Activated T-helper 17 cell treated with anti-CD3 and anti-CD28 coated beads, Interleukin-2, amount 50 U/mL, for 72 hours (primary cell): ENCODE measurements around the gene MICAL2. TPM values are rescaled to one million over a fixed set of nuclear protein-coding genes. Genes with fewer than 3 reads are reported as not detected.

ENCODE experiments used
- ATAC-seq: fragments of 150-1000 bp; cut with Tn5 transposase; replicated peaks from 2 replicates; pipeline ENCODE4 v1.10.0; 2021; ENCODE audit warnings: mild to moderate bottlenecking, moderate library complexity
- H3K27ac Mint-ChIP-seq: one replicate; pipeline ENCODE4 v1.8.0; 2022; ENCODE audit warnings: mixed read lengths
- H3K27me3 Mint-ChIP-seq: one replicate; pipeline ENCODE4 v1.8.0; 2022; ENCODE audit warnings: mixed read lengths
- H3K36me3 Mint-ChIP-seq: one replicate; pipeline ENCODE4 v1.8.0; 2022; ENCODE audit warnings: low read depth, mild to moderate bottlenecking, mixed read lengths
- H3K4me1 Mint-ChIP-seq: one replicate; pipeline ENCODE4 v1.8.0; 2022; ENCODE audit warnings: mixed read lengths
- H3K4me3 Mint-ChIP-seq: one replicate; pipeline ENCODE4 v1.8.0; 2022; ENCODE audit warnings: mild to moderate bottlenecking, mixed read lengths
- H3K9me3 Mint-ChIP-seq: one replicate; pipeline ENCODE4 v1.8.0; 2022; ENCODE audit warnings: mixed read lengths
- total RNA-seq, 2 donors: library from RNA; stranded (reverse); gene quantifications; one replicate each; pipeline ENCODE4 v1.2.3, GENCODE V29; 2022

MICAL2 gene
- total RNA-seq, 2 donors from 2014 or later, result 127 to 253 TPM

DNA sequence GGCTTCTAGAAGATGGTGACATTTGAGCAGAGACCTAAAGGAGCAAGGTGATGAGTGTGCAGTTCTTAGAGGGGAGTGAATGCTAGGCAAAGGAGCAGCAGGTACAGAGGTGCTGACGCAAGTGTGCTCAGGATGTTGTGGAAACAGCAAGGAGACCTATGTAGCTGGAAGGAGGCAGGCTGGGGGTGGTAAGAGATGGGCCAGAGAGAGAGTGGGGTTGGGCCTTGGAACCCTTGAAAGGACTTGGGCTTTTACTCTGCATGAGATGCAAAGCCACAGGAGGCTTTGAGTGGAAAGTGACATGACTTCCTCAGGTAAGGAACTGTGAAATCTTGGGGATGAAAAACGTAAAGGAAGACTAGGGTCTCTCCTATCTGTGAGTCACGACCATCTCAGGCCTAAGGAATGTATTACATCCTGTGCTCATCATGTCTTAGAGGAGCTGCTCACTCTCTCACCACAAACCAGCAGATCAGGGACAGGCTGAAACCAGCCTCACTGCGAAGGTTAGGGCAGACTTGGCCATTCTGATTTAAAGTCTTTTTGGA lies 65.4 kb downstream of the MICAL2 start:
- Mint-ChIP-seq H3K36me3 (peaks cover 18% of the 10 kb centered on the region), H3K27me3 (no peaks in the 10 kb centered on the region), H3K4me1 (peaks cover 55% of the 10 kb centered on the region), H3K9me3 (no peaks in the 10 kb centered on the region), H3K4me3 (peak overlapping the region; percentile 89), H3K27ac (peak overlapping the region; percentile 100)
- peak; percentile 80 for ATAC-seq

- Mint-ChIP-seq H3K27me3 (no peaks in the 10 kb centered on the region), H3K36me3 (peaks cover 18% of the 10 kb centered on the region), H3K4me1 (peaks cover 55% of the 10 kb centered on the region), H3K27ac (peak overlapping the region; percentile 100), H3K9me3 (no peaks in the 10 kb centered on the region), H3K4me3 (peak overlapping the region; percentile 89)
- peak; percentile 39 for ATAC-seq
Observed at GRCh38 chr11:12176410-12176809, 66.0 kb downstream of the MICAL2 start.

- Mint-ChIP-seq H3K36me3 (peaks cover 18% of the 10 kb centered on the region), H3K9me3 (no peaks in the 10 kb centered on the region), H3K4me1 (peaks cover 55% of the 10 kb centered on the region), H3K27me3 (no peaks in the 10 kb centered on the region), H3K4me3 (peak overlapping the region; percentile 89), H3K27ac (peak overlapping the region; percentile 100)
- no peak for ATAC-seq
Observed at GRCh38 chr11:12177739-12178338, 67.4 kb downstream of the MICAL2 start.

DNA sequence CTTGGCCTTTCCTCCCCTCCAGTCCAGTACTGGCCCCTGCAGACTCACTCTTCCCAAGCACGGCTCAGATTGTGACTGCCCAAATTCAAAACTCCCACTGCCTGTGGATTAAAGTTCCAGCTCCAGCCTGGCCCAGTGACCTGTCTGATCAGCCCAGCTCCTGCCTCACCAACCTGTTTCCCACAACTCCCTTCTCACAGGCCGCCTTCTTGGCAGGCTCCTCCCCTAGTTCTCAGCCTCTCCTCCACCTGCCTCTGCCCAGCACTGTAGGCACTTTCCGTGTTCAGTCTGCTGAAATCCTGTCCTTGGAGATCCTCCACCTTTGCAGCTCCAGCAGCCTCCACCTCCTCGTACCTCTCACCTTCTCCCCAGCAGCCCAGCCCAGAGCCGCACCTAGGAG lies 68.6 kb downstream of the MICAL2 start:
- ATAC-seq, result no peak
- Mint-ChIP-seq H3K27ac (peak overlapping the region; percentile 100), H3K36me3 (peaks cover 18% of the 10 kb centered on the region), H3K27me3 (no peaks in the 10 kb centered on the region), H3K4me1 (peaks cover 47% of the 10 kb centered on the region), H3K4me3 (peak overlapping the region; percentile 89), H3K9me3 (no peaks in the 10 kb centered on the region)

DNA sequence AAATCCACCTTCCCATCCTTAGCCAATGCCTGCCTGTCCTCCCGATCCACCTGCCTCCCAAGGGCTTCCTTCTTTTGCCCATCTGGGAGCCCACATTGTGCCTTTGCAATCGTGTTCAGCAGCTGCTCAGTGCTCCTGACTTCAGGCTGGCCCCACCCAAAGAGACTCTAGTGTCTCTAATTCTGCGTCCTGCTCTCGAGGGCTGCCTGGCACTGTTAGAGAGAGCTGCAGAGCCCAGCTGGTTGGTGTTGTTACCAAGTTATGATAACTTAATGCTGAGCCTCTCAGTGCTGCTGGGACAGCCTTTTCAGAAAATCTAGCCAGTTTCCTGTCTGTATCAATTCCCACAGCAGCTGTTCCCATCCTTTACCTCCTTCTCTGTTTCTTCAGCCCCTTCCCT lies 69.1 kb downstream of the MICAL2 start:
- H3K4me3 Mint-ChIP-seq, result peak overlapping the region; percentile 89
- no peak for ATAC-seq
- H3K27ac Mint-ChIP-seq, result peak overlapping the region; percentile 100
- no peaks in the 10 kb centered on the region for H3K9me3 Mint-ChIP-seq
- H3K36me3 Mint-ChIP-seq, result peaks cover 14% of the 10 kb centered on the region
- H3K27me3 Mint-ChIP-seq, result no peaks in the 10 kb centered on the region
- H3K4me1 Mint-ChIP-seq, result peaks cover 44% of the 10 kb centered on the region

DNA sequence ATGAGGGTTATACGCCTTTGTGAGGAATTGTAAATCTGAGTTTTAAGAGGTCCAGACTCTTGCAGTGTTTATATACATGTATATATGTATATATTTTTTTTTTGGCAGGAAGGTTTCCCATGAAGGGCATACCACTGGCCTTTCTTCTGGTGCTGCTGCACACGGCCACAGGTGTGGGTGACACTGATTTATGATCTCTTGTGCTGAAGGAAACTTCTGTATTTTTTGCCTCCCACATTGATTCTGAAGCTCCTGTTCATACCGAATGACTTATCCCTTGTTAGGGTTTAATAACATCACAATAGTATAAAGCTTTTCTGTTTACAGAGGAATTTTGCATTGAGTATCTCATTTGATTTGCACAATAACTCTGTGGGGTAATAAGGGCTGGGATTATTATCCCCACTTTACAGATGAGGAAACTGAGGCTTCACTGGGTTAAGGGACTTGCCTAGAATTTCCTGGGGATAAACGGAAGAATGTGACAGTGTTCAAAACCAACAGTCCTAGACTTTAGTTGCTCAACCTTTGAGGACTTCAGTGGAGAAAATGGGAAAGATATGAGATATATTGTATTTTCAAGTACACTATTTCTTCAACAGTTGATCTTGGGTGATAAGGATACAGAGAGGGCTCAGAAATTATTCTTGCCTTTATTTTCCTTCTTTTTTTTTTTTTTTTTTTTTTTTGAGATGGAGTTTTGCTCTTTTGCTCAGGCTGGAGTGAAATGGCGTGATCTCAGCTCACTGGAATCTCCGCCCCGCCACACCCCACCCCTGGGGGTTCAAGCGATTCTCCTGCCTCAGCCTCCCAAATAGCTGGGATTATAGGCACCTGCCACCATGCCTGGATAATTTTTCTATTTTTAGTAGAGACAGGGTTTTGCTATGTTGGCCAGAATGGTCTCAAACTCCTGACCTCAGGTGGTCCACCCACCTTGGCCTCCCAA lies 70.1 kb downstream of the MICAL2 start:
- Mint-ChIP-seq H3K36me3 (peaks cover 9% of the 10 kb centered on the region), H3K4me1 (peaks cover 39% of the 10 kb centered on the region), H3K4me3 (peak overlapping the region; percentile 89), H3K9me3 (no peaks in the 10 kb centered on the region), H3K27ac (peak overlapping the region; percentile 100), H3K27me3 (no peaks in the 10 kb centered on the region)
- no peak for ATAC-seq

GRCh38 chr11:12182302-12182675 lies 71.9 kb downstream of the MICAL2 start:
- ATAC-seq, result no peak
- no peaks in the 10 kb centered on the region for H3K9me3 Mint-ChIP-seq
- H3K4me3 Mint-ChIP-seq, result no peak overlapping the region
- no peak overlapping the region for H3K27ac Mint-ChIP-seq
- H3K36me3 Mint-ChIP-seq, result peaks cover 9% of the 10 kb centered on the region
- no peaks in the 10 kb centered on the region for H3K27me3 Mint-ChIP-seq
- H3K4me1 Mint-ChIP-seq, result peaks cover 35% of the 10 kb centered on the region

- H3K27me3 Mint-ChIP-seq, result no peaks in the 10 kb centered on the region
- H3K4me1 Mint-ChIP-seq, result peaks cover 29% of the 10 kb centered on the region
- H3K9me3 Mint-ChIP-seq, result no peaks in the 10 kb centered on the region
- H3K4me3 Mint-ChIP-seq, result no peak overlapping the region
- H3K36me3 Mint-ChIP-seq, result peaks cover 6% of the 10 kb centered on the region
- no peak overlapping the region for H3K27ac Mint-ChIP-seq
- no peak for ATAC-seq
Observed at GRCh38 chr11:12182676-12183541, 72.5 kb downstream of the MICAL2 start.

GRCh38 chr11:12183827-12184620 lies 73.6 kb downstream of the MICAL2 start:
- Mint-ChIP-seq H3K9me3 (no peaks in the 10 kb centered on the region), H3K27ac (no peak overlapping the region), H3K4me1 (peaks cover 29% of the 10 kb centered on the region), H3K4me3 (no peak overlapping the region), H3K36me3 (peaks cover 9% of the 10 kb centered on the region), H3K27me3 (no peaks in the 10 kb centered on the region)
- ATAC-seq, result no peak

DNA sequence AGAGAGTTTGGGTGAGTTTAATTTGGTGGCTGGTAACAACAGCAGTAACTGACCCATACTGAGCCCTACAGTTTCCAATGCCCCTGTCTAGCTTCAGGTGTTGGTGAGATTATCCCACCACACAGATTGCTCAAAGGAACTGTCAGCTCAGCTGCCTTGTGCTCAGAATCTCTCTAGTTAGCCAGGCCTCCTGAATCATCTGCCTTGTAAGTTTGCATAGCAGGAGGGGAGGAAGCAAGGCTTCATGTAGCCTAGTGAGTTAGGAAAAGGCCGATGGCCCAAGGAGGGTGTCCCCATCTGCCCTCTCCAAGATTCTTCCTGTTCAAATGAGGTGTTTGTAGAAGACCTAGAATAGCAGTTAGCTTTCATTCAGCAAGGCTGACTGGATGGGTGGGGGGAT lies 74.3 kb downstream of the MICAL2 start:
- H3K4me1 Mint-ChIP-seq, result peaks cover 29% of the 10 kb centered on the region
- no peak for ATAC-seq
- no peak overlapping the region for H3K27ac Mint-ChIP-seq
- H3K27me3 Mint-ChIP-seq, result no peaks in the 10 kb centered on the region
- no peak overlapping the region for H3K4me3 Mint-ChIP-seq
- peaks cover 12% of the 10 kb centered on the region for H3K36me3 Mint-ChIP-seq
- no peaks in the 10 kb centered on the region for H3K9me3 Mint-ChIP-seq

DNA sequence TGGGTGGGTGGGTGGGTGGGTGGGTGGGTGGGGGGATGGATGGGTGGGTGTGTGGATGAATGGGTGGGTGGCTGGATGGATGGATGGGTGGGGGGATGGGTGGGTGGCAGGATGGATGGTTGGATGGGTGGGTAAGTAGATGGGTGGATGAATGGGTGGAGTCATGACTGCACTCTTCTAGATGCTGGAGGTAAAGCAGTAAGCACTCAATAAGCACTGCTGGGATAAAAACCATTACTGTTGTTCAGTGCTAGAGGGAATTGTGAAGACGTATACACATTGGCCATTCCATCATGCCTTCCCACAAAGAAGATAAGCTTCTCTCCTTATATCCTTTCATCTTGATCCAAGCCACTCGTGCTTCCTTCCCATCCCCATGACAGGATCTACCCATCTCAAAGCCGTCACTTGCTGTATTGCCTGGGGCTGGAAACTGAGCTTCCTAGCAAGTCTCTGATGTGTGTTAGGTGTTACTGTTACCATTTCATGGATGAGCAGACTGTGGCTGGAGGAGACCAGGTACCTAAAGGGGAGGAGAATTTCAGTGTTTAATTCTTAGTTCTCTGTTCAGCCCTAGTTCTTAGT lies 74.8 kb downstream of the MICAL2 start:
- ATAC-seq, result no peak
- no peak overlapping the region for H3K4me3 Mint-ChIP-seq
- no peak overlapping the region for H3K27ac Mint-ChIP-seq
- H3K36me3 Mint-ChIP-seq, result peaks cover 17% of the 10 kb centered on the region
- no peaks in the 10 kb centered on the region for H3K9me3 Mint-ChIP-seq
- H3K27me3 Mint-ChIP-seq, result no peaks in the 10 kb centered on the region
- peaks cover 28% of the 10 kb centered on the region for H3K4me1 Mint-ChIP-seq

GRCh38 chr11:12185914-12186313 lies 75.5 kb downstream of the MICAL2 start:
- H3K27me3 Mint-ChIP-seq, result no peaks in the 10 kb centered on the region
- ATAC-seq, result no peak
- peaks cover 18% of the 10 kb centered on the region for H3K36me3 Mint-ChIP-seq
- peak overlapping the region; percentile 97 for H3K27ac Mint-ChIP-seq
- no peaks in the 10 kb centered on the region for H3K9me3 Mint-ChIP-seq
- peaks cover 34% of the 10 kb centered on the region for H3K4me1 Mint-ChIP-seq
- no peak overlapping the region for H3K4me3 Mint-ChIP-seq

DNA sequence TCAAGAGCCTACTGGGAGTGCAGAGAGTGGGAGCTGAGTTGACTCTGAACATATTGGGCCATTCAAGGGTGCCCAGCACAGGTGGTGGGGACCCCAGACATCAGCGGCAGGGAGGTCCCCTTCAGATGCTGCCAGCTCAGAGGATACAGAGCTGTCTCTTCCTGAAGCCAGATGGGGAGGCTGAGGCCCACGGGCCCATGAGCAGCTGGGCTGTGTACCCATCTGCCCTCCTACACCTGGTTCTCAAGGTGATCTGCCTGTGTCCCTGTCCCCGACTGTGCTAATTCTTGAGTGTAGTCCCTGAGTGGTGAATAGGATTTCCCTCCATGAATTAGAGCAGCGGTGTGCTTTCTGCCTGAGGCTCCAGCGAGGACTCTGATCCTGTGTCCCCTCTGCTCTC lies 76.3 kb downstream of the MICAL2 start:
- peaks cover 18% of the 10 kb centered on the region for H3K36me3 Mint-ChIP-seq

More for the DNA sequence above, 76.3 kb downstream of the MICAL2 start:
- peak overlapping the region; percentile 97 for H3K27ac Mint-ChIP-seq
- H3K9me3 Mint-ChIP-seq, result no peaks in the 10 kb centered on the region
- peak overlapping the region; percentile 76 for H3K4me3 Mint-ChIP-seq
- H3K4me1 Mint-ChIP-seq, result peaks cover 34% of the 10 kb centered on the region
- ATAC-seq, result no peak
- H3K27me3 Mint-ChIP-seq, result no peaks in the 10 kb centered on the region
